Vagina (tissue), 2 donors: Measurements from ENCODE around the gene DGKB. TPM values are rescaled to one million over a fixed set of nuclear protein-coding genes. Genes with fewer than 3 reads are reported as not detected.

Experiments used
- DNase-seq, 2 donors: peaks; one replicate each; pipeline ENCODE4 v3.0.0-alpha.2; 2017; ENCODE audit errors: extremely low spot score in 2 of 2
- H3K27ac ChIP-seq: fragments of 200-600 bp; sonication (generic); one replicate; pipeline ENCODE4 v1.5.1; 2019
- H3K27me3 ChIP-seq: fragments of 200-600 bp; sonication (generic); one replicate; pipeline ENCODE4 v1.5.1; 2019
- H3K36me3 ChIP-seq, 2 donors: fragments of 200-600 bp; sonication (generic); one replicate each; pipeline ENCODE4 v1.5.1; 2017 to 2019
- H3K4me1 ChIP-seq: fragments of 200-600 bp; sonication (generic); one replicate; pipeline ENCODE4 v1.5.1; 2019
- H3K4me3 ChIP-seq, 2 donors: fragments of 200-600 bp; sonication (generic); 1 replicate in 1 of 2; 2 replicates in 1 of 2; pipeline ENCODE4 v1.5.1; 2016 to 2019
- H3K9me3 ChIP-seq: fragments of 200-600 bp; sonication (generic); one replicate; pipeline ENCODE4 v1.5.1; 2019
- CTCF ChIP-seq, 3 experiments: fragments of 450-650 bp in 2 of 3; fragments of 200-600 bp in 1 of 3; sonication (generic) in 1 of 3; IDR thresholded peaks; one replicate each; pipeline ENCODE4 v1.5.1; 2017 to 2019; ENCODE audit warnings: antibody characterized with exemption in 3 of 3, mild to moderate bottlenecking in 2 of 3, moderate library complexity in 2 of 3
- POLR2A ChIP-seq, 2 donors: fragments of 450-650 bp; IDR thresholded peaks; one replicate each; pipeline ENCODE4 v1.6.1; 2017; ENCODE audit warnings: antibody characterized with exemption in 2 of 2, mild to moderate bottlenecking in 2 of 2, moderate library complexity in 2 of 2
- POLR2AphosphoS5 ChIP-seq, 2 donors: sonication (generic); formaldehyde crosslinking; IDR thresholded peaks; one replicate each; pipeline ENCODE4 v1.9.0; 2017; ENCODE audit warnings: antibody characterized with exemption in 2 of 2, mild to moderate bottlenecking in 2 of 2, low read depth in 1 of 2; ENCODE audit not compliant: insufficient read depth in 1 of 2
- intact Hi-C: fragments of 100-400 bp; cut with DNase I; formaldehyde crosslinking; loops from one replicate; pipeline ENCODE4 v1.15.1; 2023
- total RNA-seq: library from RNA; depleted of rRNA; stranded (reverse); fragments of >200 nt; gene quantifications from one replicate; pipeline ENCODE4 v1.2.3, GENCODE V29; 2016

Gene DGKB
- total RNA-seq, 1 donor from 2014 or later = 2.2 TPM

GRCh38 chr7:14521183-14521582 lies 381.4 kb downstream of the DGKB start:
- no peaks in the 10 kb centered on the region for H3K27me3 ChIP-seq

GRCh38 chr7:14510268-14510667 lies 392.3 kb downstream of the DGKB start:
- peaks cover 7% of the 10 kb centered on the region for H3K4me1 ChIP-seq
- no peak overlapping the region for H3K27ac ChIP-seq
- no peak overlapping the region for H3K4me3 ChIP-seq
- TF ChIP-seq POLR2AphosphoS5 (IDR thresholded peaks at IDR 0.05; ENCODE audit: insufficient read depth in 1 of 2, low read depth in 1 of 2) (no peak), CTCF (IDR thresholded peaks at IDR 0.05) (no peak), POLR2A (IDR thresholded peaks at IDR 0.05) (no peak)
- no peaks in the 10 kb centered on the region for H3K27me3 ChIP-seq
- H3K9me3 ChIP-seq = peaks cover 6% of the 10 kb centered on the region
- DNase-seq = no peak
- intact Hi-C loops = no loop called here
- H3K36me3 ChIP-seq = no peaks in the 10 kb centered on the region

More at GRCh38 chr7:14521183-14521582, 381.4 kb downstream of the DGKB start:
- no peaks in the 10 kb centered on the region for H3K9me3 ChIP-seq
- TF ChIP-seq POLR2A (IDR thresholded peaks at IDR 0.05) (no peak), POLR2AphosphoS5 (IDR thresholded peaks at IDR 0.05; ENCODE audit: insufficient read depth in 1 of 2, low read depth in 1 of 2) (no peak), CTCF (IDR thresholded peaks at IDR 0.05) (no peak)
- H3K36me3 ChIP-seq = no peaks in the 10 kb centered on the region
- no peaks in the 10 kb centered on the region for H3K4me1 ChIP-seq
- DNase-seq = no peak
- intact Hi-C loops = no loop called here
- H3K27ac ChIP-seq = no peak overlapping the region
- no peak overlapping the region for H3K4me3 ChIP-seq

- TF ChIP-seq POLR2AphosphoS5 (IDR thresholded peaks at IDR 0.05; ENCODE audit: insufficient read depth in 1 of 2, low read depth in 1 of 2) (no peak), POLR2A (IDR thresholded peaks at IDR 0.05) (no peak), CTCF (IDR thresholded peaks at IDR 0.05) (no peak)
- Histone ChIP-seq H3K4me1 (peaks cover 7% of the 10 kb centered on the region), H3K9me3 (peaks cover 6% of the 10 kb centered on the region), H3K36me3 (no peaks in the 10 kb centered on the region), H3K27ac (no peak overlapping the region), H3K4me3 (no peak overlapping the region), H3K27me3 (no peaks in the 10 kb centered on the region)
- intact Hi-C loops = no loop called here
- no peak for DNase-seq
Measured at GRCh38 chr7:14507617-14508016, 394.9 kb downstream of the DGKB start.

- DNase-seq = no peak
- H3K36me3 ChIP-seq = no peaks in the 10 kb centered on the region
- H3K27ac ChIP-seq = no peak overlapping the region
- H3K9me3 ChIP-seq = peaks cover 5% of the 10 kb centered on the region
- intact Hi-C loops = no loop called here
- no peaks in the 10 kb centered on the region for H3K27me3 ChIP-seq
- no peak overlapping the region for H3K4me3 ChIP-seq
- H3K4me1 ChIP-seq = peaks cover 7% of the 10 kb centered on the region
- no peak for TF ChIP-seq POLR2A (IDR thresholded peaks at IDR 0.05)
- TF ChIP-seq CTCF (IDR thresholded peaks at IDR 0.05) = no peak
- TF ChIP-seq POLR2AphosphoS5 (IDR thresholded peaks at IDR 0.05; ENCODE audit: insufficient read depth in 1 of 2, low read depth in 1 of 2) = no peak
Measured at GRCh38 chr7:14505906-14506305, 396.6 kb downstream of the DGKB start.

- TF ChIP-seq CTCF (IDR thresholded peaks at IDR 0.05) = no peak
- no peak for TF ChIP-seq POLR2A (IDR thresholded peaks at IDR 0.05)
- no peak for TF ChIP-seq POLR2AphosphoS5 (IDR thresholded peaks at IDR 0.05; ENCODE audit: insufficient read depth in 1 of 2, low read depth in 1 of 2)
- no peaks in the 10 kb centered on the region for H3K27me3 ChIP-seq
- intact Hi-C loops = no loop called here
Measured at GRCh38 chr7:14504134-14504533, 398.4 kb downstream of the DGKB start.

More at GRCh38 chr7:14504134-14504533, 398.4 kb downstream of the DGKB start:
- Histone ChIP-seq H3K4me1 (peaks cover 7% of the 10 kb centered on the region), H3K4me3 (no peak overlapping the region), H3K36me3 (no peaks in the 10 kb centered on the region), H3K27ac (no peak overlapping the region), H3K9me3 (no peaks in the 10 kb centered on the region)
- no peak for DNase-seq
